GM18868 (cell line): ENCODE data around the gene DDA1.
"Not testable (repeated sequence)": the region's sequence is repeated elsewhere in the genome, so short reads cannot be mapped to it uniquely, and the experiment has no call there.

Experiments
- ATAC-seq: cut with Tn5 transposase; IDR thresholded peaks from one replicate; pipeline ENCODE4 v1.9.1; 2021; ENCODE audit warnings: mild to moderate bottlenecking, moderate library complexity; ENCODE audit not compliant: unreplicated experiment

Gene DDA1

GRCh38 chr19:17341386-17341785 is 32.0 kb downstream of the DDA1 start:
- no peak for ATAC-seq

- no peak for ATAC-seq
Measured at GRCh38 chr19:17341845-17342244, 32.5 kb downstream of the DDA1 start.

- ATAC-seq: peak; percentile 50
Measured at GRCh38 chr19:17346109-17346671, 36.8 kb downstream of the DDA1 start.

GRCh38 chr19:17347361-17347760 is 38.0 kb downstream of the DDA1 start:
- ATAC-seq: no peak

- ATAC-seq: no peak
Measured at GRCh38 chr19:17347877-17348276, 38.5 kb downstream of the DDA1 start.

GRCh38 chr19:17348700-17349099 is 39.3 kb downstream of the DDA1 start:
- no peak for ATAC-seq

DNA sequence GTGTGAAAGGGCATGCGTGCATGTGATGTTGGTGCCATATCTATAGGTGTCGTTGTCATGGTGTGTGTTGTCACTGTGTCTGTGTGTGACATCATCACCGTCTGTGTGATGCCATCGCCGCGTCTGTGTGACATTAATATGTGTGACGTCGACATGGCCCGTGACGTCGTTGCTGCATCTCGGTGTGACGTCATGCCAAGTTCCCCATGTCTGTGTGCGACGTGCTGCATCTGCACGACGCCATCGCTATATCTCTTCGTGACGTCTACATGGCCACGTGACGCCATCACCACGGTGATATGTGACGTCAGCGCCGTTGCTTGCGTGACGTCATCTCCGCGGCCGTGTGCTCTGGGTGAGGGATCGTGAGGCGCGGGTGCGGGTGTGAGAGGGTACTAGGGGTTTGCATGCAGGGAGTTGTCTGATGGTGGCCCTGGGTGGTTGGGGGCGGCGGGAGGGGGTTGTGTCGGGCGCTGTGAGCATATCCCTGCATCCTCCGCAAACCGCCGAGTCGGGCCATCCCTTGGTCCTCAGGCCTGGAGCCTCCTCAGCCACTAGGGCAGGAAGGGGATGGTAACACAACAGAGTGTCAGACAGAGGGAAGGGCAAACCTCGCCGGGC is 42.6 kb downstream of the DDA1 start:
- ATAC-seq: no peak

DNA sequence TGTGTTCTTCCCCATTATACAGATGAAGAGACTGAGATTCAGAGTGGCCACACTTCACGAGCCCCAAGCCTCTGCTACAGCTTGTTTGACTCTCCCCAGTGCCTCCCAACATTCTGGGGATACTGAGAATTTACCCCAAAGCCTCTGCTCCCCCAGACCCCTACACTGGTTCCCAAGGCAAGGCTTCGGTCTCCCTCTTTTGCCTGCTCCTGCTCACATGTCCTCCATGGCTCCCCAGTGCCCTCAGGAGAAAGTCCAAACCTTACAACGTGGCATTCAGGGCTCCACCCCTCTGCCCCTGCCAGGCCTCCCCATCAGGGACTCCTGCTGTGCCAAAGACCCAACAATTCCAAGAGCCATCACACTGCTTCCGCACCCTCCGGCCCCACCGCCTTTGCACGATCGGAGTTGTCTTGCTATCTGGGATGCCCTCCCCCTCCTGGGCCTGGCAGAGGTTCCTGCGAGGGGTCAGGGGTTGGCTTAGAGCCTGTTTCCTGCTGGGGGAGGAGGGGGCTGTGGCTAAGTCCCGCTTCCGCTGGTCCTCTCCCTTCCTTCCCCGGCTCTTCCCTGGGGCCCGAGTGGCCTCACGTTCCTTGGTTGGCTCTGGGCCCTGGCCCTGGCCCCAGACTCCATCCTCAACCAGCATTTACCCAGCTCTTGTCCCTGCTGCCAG is 43.4 kb downstream of the DDA1 start:
- no peak for ATAC-seq

GRCh38 chr19:17353386-17353785 is 44.0 kb downstream of the DDA1 start:
- ATAC-seq: no peak

- no peak for ATAC-seq
Measured at GRCh38 chr19:17357078-17357666, 47.8 kb downstream of the DDA1 start.

DNA sequence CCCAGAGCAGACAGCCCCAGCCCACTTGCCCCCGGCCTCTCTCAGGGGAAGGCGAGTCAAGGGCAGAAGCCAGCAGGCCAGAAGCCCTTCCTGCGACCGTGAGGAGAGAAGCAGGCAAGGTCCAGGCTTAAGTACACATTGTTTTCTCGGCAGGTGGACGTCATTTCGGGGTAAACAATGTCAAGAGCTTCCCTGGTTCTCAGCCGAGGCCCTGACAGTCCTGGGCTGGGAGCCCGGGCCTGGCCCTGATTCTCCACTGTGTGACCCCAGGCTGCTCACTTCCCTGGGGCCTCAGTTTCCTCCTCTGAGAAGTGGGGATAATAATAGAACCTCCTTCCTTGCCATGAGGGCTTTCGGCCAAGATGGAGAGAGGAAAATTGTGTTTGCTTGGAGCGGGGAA is 48.4 kb downstream of the DDA1 start:
- ATAC-seq: no peak

GRCh38 chr19:17358395-17358794 is 49.0 kb downstream of the DDA1 start:
- ATAC-seq: no peak

DNA sequence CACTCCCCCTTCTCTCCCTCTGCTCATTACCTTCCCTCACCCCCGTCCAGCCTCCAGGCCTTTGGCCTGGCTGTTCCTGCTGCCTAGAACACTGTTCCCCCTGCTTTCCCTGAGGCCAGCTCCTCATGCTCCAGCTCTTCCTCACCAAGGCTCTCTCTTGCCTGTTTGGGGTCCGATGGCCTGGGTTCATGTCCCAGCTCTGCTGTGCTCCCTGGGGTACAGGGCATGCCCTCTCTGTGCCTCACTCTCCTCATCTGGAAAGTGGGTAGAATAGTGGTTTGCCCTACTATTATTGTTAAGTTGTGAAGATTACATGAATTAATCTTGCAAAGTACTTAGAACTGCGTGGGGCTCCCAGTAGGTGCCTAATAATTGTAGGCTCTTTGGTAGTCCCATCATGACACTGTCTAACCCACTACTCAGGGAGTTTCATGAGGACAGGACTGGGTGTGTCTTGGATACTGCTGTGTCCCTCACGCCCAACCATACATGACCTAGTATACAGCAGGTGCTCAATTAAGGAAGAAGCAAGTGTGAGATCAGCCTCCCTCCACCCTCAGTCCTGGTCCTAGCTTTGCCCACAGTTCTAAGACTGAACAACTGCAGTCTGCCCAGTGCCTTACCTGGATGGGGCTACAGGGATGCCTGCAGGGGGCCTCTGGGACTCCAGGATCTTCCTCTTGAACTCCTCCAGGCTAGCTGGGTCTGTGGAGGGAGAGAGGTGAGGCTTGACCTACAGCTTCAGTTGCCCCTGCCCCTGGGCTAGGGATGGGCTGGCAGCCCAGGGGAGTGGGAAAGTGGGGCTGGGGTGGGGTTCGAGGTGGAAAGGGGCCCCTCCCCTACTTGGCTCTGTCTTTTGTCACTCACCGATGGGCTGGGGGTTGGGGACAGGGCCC is 50.8 kb downstream of the DDA1 start:
- no peak for ATAC-seq

GRCh38 chr19:17363852-17364605 is 54.7 kb downstream of the DDA1 start:
- not testable (repeated sequence) for ATAC-seq

DNA sequence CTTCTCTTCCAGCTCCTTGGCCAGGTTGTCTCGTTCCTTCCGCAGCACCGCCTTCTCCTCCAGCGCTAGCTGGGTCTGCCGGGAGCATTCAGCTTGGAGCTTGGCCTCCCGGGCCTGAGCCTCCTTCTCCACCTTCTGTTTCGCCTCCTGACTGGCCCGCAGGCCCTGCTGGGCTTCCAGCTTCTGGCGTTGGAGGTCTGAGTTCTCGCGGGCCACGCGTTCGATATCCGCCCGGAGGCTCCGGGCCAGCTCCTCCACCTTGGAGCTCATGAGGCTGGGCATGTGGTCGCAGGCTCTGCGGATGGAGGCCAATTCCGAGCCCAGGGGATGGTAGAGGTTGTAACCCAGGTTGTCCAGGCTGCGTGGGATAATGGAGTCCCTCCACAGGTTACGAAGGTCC is 56.0 kb downstream of the DDA1 start:
- no peak for ATAC-seq

GRCh38 chr19:17370026-17370587 is 60.7 kb downstream of the DDA1 start:
- no peak for ATAC-seq
